ENCODE measurements around the gene CFAP157.

Gene CFAP157

GRCh38 chr9:127724012-127724411 lies 17.2 kb downstream of the CFAP157 start:
- no peak overlapping the region for H3K4me3 ChIP-seq (ENCODE audit: control insufficient read depth, low read depth, low read length)
- no peak for DNase-seq (ENCODE audit: low read depth)

GRCh38 chr9:127726871-127727270 lies 20.1 kb downstream of the CFAP157 start:
- no peak overlapping the region for H3K4me3 ChIP-seq (ENCODE audit: control insufficient read depth, low read depth, low read length)
- TF ChIP-seq CTCF (IDR thresholded peaks at IDR 0.05; ENCODE audit: control insufficient read depth, insufficient read depth, low read depth, low read length, missing control alignments): no peak
- DNase-seq (ENCODE audit: low read depth): no peak

More at GRCh38 chr9:127724012-127724411, 17.2 kb downstream of the CFAP157 start:
- no peak for TF ChIP-seq CTCF (IDR thresholded peaks at IDR 0.05; ENCODE audit: control insufficient read depth, insufficient read depth, low read depth, low read length, missing control alignments)

- H3K4me3 ChIP-seq (ENCODE audit: control insufficient read depth, low read depth, low read length): no peak overlapping the region
- TF ChIP-seq CTCF (IDR thresholded peaks at IDR 0.05; ENCODE audit: control insufficient read depth, insufficient read depth, low read depth, low read length, missing control alignments): no peak
- DNase-seq (ENCODE audit: low read depth): no peak
Measured at GRCh38 chr9:127728808-127729207, 22.0 kb downstream of the CFAP157 start.

GRCh38 chr9:127729522-127730256 lies 22.9 kb downstream of the CFAP157 start:
- no peak for DNase-seq (ENCODE audit: low read depth)
- no peak for TF ChIP-seq CTCF (IDR thresholded peaks at IDR 0.05; ENCODE audit: control insufficient read depth, insufficient read depth, low read depth, low read length, missing control alignments)
- no peak overlapping the region for H3K4me3 ChIP-seq (ENCODE audit: control insufficient read depth, low read depth, low read length)

GRCh38 chr9:127730262-127730661 lies 23.5 kb downstream of the CFAP157 start:
- DNase-seq (ENCODE audit: low read depth): no peak
- no peak for TF ChIP-seq CTCF (IDR thresholded peaks at IDR 0.05; ENCODE audit: control insufficient read depth, insufficient read depth, low read depth, low read length, missing control alignments)
- H3K4me3 ChIP-seq (ENCODE audit: control insufficient read depth, low read depth, low read length): no peak overlapping the region

- H3K4me3 ChIP-seq (ENCODE audit: control insufficient read depth, low read depth, low read length): no peak overlapping the region
- DNase-seq (ENCODE audit: low read depth): no peak
- no peak for TF ChIP-seq CTCF (IDR thresholded peaks at IDR 0.05; ENCODE audit: control insufficient read depth, insufficient read depth, low read depth, low read length, missing control alignments)
Measured at GRCh38 chr9:127730799-127731410, 24.1 kb downstream of the CFAP157 start.
